Activated naive CD4-positive, alpha-beta T cell treated with anti-CD3 and anti-CD28 coated beads, Interleukin-2, amount 50 U/mL, for 24 hours (primary cell): ENCODE results near the gene HIPK2.
A peak's percentile ranks its signal among the peaks of the same experiment; 100 is the strongest.

ENCODE experiments used
- H3K27ac Mint-ChIP-seq: one replicate; pipeline ENCODE4 v1.8.0; 2021; ENCODE audit warnings: mild to moderate bottlenecking, mixed read lengths
- H3K27me3 Mint-ChIP-seq: one replicate; pipeline ENCODE4 v1.8.0; 2021; ENCODE audit warnings: mixed read lengths
- H3K36me3 Mint-ChIP-seq: one replicate; pipeline ENCODE4 v1.8.0; 2021; ENCODE audit warnings: mixed read lengths
- H3K4me1 Mint-ChIP-seq: one replicate; pipeline ENCODE4 v1.8.0; 2021; ENCODE audit warnings: mixed read lengths
- H3K4me3 Mint-ChIP-seq: one replicate; pipeline ENCODE4 v1.8.0; 2021; ENCODE audit warnings: mild to moderate bottlenecking, mixed read lengths
- H3K9me3 Mint-ChIP-seq: one replicate; pipeline ENCODE4 v1.8.0; 2021; ENCODE audit warnings: mixed read lengths

The HIPK2 gene

GRCh38 chr7:139777948-139778841, at the start of gene HIPK2:
Gene HIPK2 (minus strand): TSS chr7:139777998. CDS start chr7:139777623, 375 bp downstream.
- peaks cover 51% of the 10 kb centered on the region for H3K4me1 Mint-ChIP-seq
- peak within 1 kb of the TSS; percentile 99 for H3K27ac Mint-ChIP-seq
- H3K9me3 Mint-ChIP-seq: no peaks in the 10 kb centered on the region
- no peaks in the 10 kb centered on the region for H3K27me3 Mint-ChIP-seq
- H3K4me3 Mint-ChIP-seq: peak within 1 kb of the TSS; percentile 98
- H3K36me3 Mint-ChIP-seq: no peaks in the 10 kb centered on the region

GRCh38 chr7:139827042-139827441, 49.2 kb upstream of the HIPK2 start:
- Mint-ChIP-seq H3K27me3 (no peaks in the 10 kb centered on the region), H3K27ac (no peak overlapping the region), H3K9me3 (no peaks in the 10 kb centered on the region), H3K4me3 (no peak overlapping the region), H3K36me3 (no peaks in the 10 kb centered on the region), H3K4me1 (peaks cover 23% of the 10 kb centered on the region)

- Mint-ChIP-seq H3K9me3 (no peaks in the 10 kb centered on the region), H3K27me3 (no peaks in the 10 kb centered on the region), H3K4me3 (no peak overlapping the region), H3K27ac (no peak overlapping the region), H3K4me1 (peaks cover 19% of the 10 kb centered on the region), H3K36me3 (no peaks in the 10 kb centered on the region)
Observed at GRCh38 chr7:139825666-139826290, 48.0 kb upstream of the HIPK2 start.

- Mint-ChIP-seq H3K27me3 (no peaks in the 10 kb centered on the region), H3K27ac (no peak overlapping the region), H3K9me3 (no peaks in the 10 kb centered on the region), H3K4me3 (no peak overlapping the region), H3K4me1 (peaks cover 5% of the 10 kb centered on the region), H3K36me3 (no peaks in the 10 kb centered on the region)
Observed at GRCh38 chr7:139823959-139824521, 46.2 kb upstream of the HIPK2 start.

- Mint-ChIP-seq H3K4me1 (no peaks in the 10 kb centered on the region), H3K36me3 (no peaks in the 10 kb centered on the region), H3K9me3 (no peaks in the 10 kb centered on the region), H3K27me3 (no peaks in the 10 kb centered on the region), H3K4me3 (no peak overlapping the region), H3K27ac (no peak overlapping the region)
Observed at GRCh38 chr7:139822855-139823254, 45.1 kb upstream of the HIPK2 start.

- no peaks in the 10 kb centered on the region for H3K27me3 Mint-ChIP-seq
- H3K9me3 Mint-ChIP-seq: no peaks in the 10 kb centered on the region
Observed at GRCh38 chr7:139821349-139822105, 43.7 kb upstream of the HIPK2 start.

GRCh38 chr7:139820089-139820488, 42.3 kb upstream of the HIPK2 start:
- Mint-ChIP-seq H3K9me3 (no peaks in the 10 kb centered on the region), H3K4me1 (no peaks in the 10 kb centered on the region), H3K27ac (no peak overlapping the region), H3K27me3 (no peaks in the 10 kb centered on the region), H3K4me3 (no peak overlapping the region), H3K36me3 (no peaks in the 10 kb centered on the region)

More at GRCh38 chr7:139821349-139822105, 43.7 kb upstream of the HIPK2 start:
- no peaks in the 10 kb centered on the region for H3K4me1 Mint-ChIP-seq
- no peak overlapping the region for H3K27ac Mint-ChIP-seq
- H3K36me3 Mint-ChIP-seq: no peaks in the 10 kb centered on the region
- no peak overlapping the region for H3K4me3 Mint-ChIP-seq

GRCh38 chr7:139817249-139817648, 39.5 kb upstream of the HIPK2 start:
- H3K27me3 Mint-ChIP-seq: no peaks in the 10 kb centered on the region
- no peak overlapping the region for H3K27ac Mint-ChIP-seq
- no peak overlapping the region for H3K4me3 Mint-ChIP-seq
- H3K36me3 Mint-ChIP-seq: no peaks in the 10 kb centered on the region
- H3K9me3 Mint-ChIP-seq: no peaks in the 10 kb centered on the region
- H3K4me1 Mint-ChIP-seq: peaks cover 7% of the 10 kb centered on the region

GRCh38 chr7:139813689-139814088, 35.9 kb upstream of the HIPK2 start:
- Mint-ChIP-seq H3K27me3 (no peaks in the 10 kb centered on the region), H3K27ac (no peak overlapping the region), H3K36me3 (no peaks in the 10 kb centered on the region), H3K9me3 (no peaks in the 10 kb centered on the region), H3K4me1 (peaks cover 7% of the 10 kb centered on the region), H3K4me3 (no peak overlapping the region)

- Mint-ChIP-seq H3K4me3 (no peak overlapping the region), H3K9me3 (no peaks in the 10 kb centered on the region), H3K4me1 (peaks cover 7% of the 10 kb centered on the region), H3K27ac (no peak overlapping the region), H3K36me3 (no peaks in the 10 kb centered on the region), H3K27me3 (no peaks in the 10 kb centered on the region)
Observed at GRCh38 chr7:139813151-139813550, 35.4 kb upstream of the HIPK2 start.

- H3K9me3 Mint-ChIP-seq: no peaks in the 10 kb centered on the region
- no peak overlapping the region for H3K4me3 Mint-ChIP-seq
- no peaks in the 10 kb centered on the region for H3K36me3 Mint-ChIP-seq
- no peak overlapping the region for H3K27ac Mint-ChIP-seq
- H3K27me3 Mint-ChIP-seq: no peaks in the 10 kb centered on the region
- H3K4me1 Mint-ChIP-seq: peaks cover 7% of the 10 kb centered on the region
Observed at GRCh38 chr7:139811066-139811465, 33.3 kb upstream of the HIPK2 start.

GRCh38 chr7:139808846-139809442, 31.1 kb upstream of the HIPK2 start:
- Mint-ChIP-seq H3K4me3 (no peak overlapping the region), H3K27me3 (no peaks in the 10 kb centered on the region)

GRCh38 chr7:139808427-139808826, 30.6 kb upstream of the HIPK2 start:
- Mint-ChIP-seq H3K9me3 (no peaks in the 10 kb centered on the region), H3K4me3 (no peak overlapping the region), H3K27ac (no peak overlapping the region), H3K36me3 (peaks cover 3% of the 10 kb centered on the region), H3K27me3 (no peaks in the 10 kb centered on the region), H3K4me1 (no peaks in the 10 kb centered on the region)

More at GRCh38 chr7:139808846-139809442, 31.1 kb upstream of the HIPK2 start:
- no peak overlapping the region for H3K27ac Mint-ChIP-seq
- peaks cover 3% of the 10 kb centered on the region for H3K36me3 Mint-ChIP-seq
- H3K9me3 Mint-ChIP-seq: no peaks in the 10 kb centered on the region
- peaks cover 5% of the 10 kb centered on the region for H3K4me1 Mint-ChIP-seq

GRCh38 chr7:139807009-139807408, 29.2 kb upstream of the HIPK2 start:
- Mint-ChIP-seq H3K36me3 (peaks cover 3% of the 10 kb centered on the region), H3K27me3 (no peaks in the 10 kb centered on the region), H3K9me3 (no peaks in the 10 kb centered on the region), H3K27ac (no peak overlapping the region), H3K4me3 (no peak overlapping the region), H3K4me1 (no peaks in the 10 kb centered on the region)

GRCh38 chr7:139804571-139804970, 26.8 kb upstream of the HIPK2 start:
- Mint-ChIP-seq H3K27me3 (no peaks in the 10 kb centered on the region), H3K9me3 (no peaks in the 10 kb centered on the region), H3K4me3 (no peak overlapping the region), H3K27ac (no peak overlapping the region), H3K36me3 (peaks cover 3% of the 10 kb centered on the region), H3K4me1 (no peaks in the 10 kb centered on the region)
